H1 (cell line): ENCODE data around the gene WDR27.

Experiments used
- CTCF ChIP-seq, 3 experiments: IDR thresholded peaks; 1 replicate in 2 of 3; 2 replicates in 1 of 3; pipeline versions ENCODE4 v1.5.1 to v1.6.1; 2011; ENCODE audit warnings: low read length in 3 of 3, mild to moderate bottlenecking in 3 of 3, inconsistent platforms in 2 of 3, low read depth in 1 of 3, moderate library complexity in 1 of 3; ENCODE audit not compliant: insufficient read depth in 1 of 3; ENCODE audit errors: control extremely low read depth in 1 of 3
- USF2 ChIP-seq: IDR thresholded peaks from 2 replicates; pipeline ENCODE4 v1.6.1; 2011; ENCODE audit warnings: low read length, improper control_type of control experiment
- YY1 ChIP-seq: IDR thresholded peaks from 2 replicates; pipeline ENCODE4 v1.6.1; 2011; ENCODE audit warnings: low read depth, mild to moderate bottlenecking, low read length

- TF ChIP-seq USF2 (no peak), CTCF (IDR thresholded peaks at IDR 0.05; ENCODE audit: control extremely low read depth in 1 of 3, insufficient read depth in 1 of 3, low read depth in 1 of 3, low read length in 3 of 3) (no peak), YY1 (no peak)
Measured at GRCh38 chr6:169665289-169665688, 36.5 kb downstream of the WDR27 start.
